Hepatocyte (in vitro differentiated cells): ENCODE measurements around the gene OSTM1.

Source experiments
- EZH2 ChIP-seq: fragments of 200-600 bp; sonication (generic); IDR thresholded peaks from 2 replicates; pipeline ENCODE4 v1.6.1; 2016; ENCODE audit warnings: antibody characterized with exemption, mild to moderate bottlenecking, borderline replicate concordance
- EZH2phosphoT487 ChIP-seq: fragments of 200-600 bp; sonication (generic); IDR thresholded peaks from one replicate; pipeline ENCODE4 v1.6.1; 2018; ENCODE audit warnings: antibody characterized with exemption, mild to moderate bottlenecking, low read depth, moderate library complexity; ENCODE audit not compliant: unreplicated experiment, severe bottlenecking
- TF ChIP-seq, protein P1 (sequence below): fragments of 200-600 bp; sonication (generic); IDR thresholded peaks from 2 replicates; pipeline ENCODE4 v1.5.1; 2016; ENCODE audit warnings: antibody characterized with exemption, mild to moderate bottlenecking; ENCODE audit not compliant: poor library complexity

DNA sequence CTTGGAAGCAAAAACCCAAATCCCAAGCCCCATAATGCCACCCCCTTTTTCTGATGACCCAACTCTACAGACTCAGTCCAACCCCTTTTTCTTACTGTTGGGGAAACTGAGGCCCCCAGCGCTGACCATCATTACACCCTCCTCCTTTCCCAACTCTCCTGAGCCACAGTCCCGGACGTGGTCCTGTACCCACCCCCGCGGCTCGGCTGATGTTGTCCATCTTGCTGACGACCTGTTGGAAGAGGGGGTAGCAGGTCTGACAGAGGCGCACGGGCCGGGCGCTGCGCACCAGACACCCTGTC is 533 bp downstream of the OSTM1 start:
- TF ChIP-seq, protein P1, sequence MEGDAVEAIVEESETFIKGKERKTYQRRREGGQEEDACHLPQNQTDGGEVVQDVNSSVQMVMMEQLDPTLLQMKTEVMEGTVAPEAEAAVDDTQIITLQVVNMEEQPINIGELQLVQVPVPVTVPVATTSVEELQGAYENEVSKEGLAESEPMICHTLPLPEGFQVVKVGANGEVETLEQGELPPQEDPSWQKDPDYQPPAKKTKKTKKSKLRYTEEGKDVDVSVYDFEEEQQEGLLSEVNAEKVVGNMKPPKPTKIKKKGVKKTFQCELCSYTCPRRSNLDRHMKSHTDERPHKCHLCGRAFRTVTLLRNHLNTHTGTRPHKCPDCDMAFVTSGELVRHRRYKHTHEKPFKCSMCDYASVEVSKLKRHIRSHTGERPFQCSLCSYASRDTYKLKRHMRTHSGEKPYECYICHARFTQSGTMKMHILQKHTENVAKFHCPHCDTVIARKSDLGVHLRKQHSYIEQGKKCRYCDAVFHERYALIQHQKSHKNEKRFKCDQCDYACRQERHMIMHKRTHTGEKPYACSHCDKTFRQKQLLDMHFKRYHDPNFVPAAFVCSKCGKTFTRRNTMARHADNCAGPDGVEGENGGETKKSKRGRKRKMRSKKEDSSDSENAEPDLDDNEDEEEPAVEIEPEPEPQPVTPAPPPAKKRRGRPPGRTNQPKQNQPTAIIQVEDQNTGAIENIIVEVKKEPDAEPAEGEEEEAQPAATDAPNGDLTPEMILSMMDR, result no peak
- TF ChIP-seq EZH2, result no peak
- no peak for TF ChIP-seq EZH2phosphoT487
